ENCODE results near the gene MLLT1. TPM values are rescaled to one million over a fixed set of nuclear protein-coding genes. Genes with fewer than 3 reads are reported as not detected.
A peak's percentile ranks its signal among the peaks of the same experiment; 100 is the strongest.

The MLLT1 gene
- total and polyA plus RNA-seq, 2 of the 8 experiments (the other 6 are each of a cell fraction or from before 2014, with no cell fraction given), result 18.8 to 45.1 TPM

DNA sequence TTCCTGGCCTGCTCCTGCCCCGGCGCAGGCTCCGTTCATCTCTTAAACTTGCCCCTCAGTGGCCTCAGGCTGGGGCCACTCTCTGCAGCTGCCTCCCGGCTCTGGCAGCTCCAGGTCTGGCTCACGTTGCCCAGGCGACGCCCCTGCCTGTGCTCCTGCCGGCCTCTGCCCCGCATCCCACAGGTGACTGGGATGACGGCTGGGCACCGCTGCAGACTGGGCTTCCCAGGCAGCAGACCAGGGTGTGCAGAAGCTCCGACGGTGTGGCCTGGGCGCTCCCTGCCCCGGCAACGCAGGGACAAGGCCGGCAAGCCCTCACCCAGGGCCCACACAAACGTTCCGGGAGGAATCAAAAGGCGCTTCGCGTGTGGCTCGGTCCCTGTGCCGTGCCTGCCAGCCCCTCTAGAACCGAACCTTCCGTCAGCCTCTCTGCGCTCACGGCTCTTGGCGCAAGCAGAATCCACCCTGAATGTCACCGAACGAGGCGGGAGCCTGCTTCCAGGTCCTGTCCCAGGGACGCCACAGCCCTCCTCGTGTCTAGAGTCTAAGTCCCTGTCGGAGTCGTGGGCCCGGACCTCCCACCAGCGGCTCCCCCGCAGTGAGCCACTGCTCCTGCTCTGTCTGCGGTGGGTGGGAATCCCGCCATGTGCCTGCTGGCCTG, 64.8 kb downstream of the MLLT1 start:
- 97% methylated on average over 34 of the region's 41 CpGs; no CpG with 5 or more reads in 1 of the 2 experiments for WGBS, 2 experiments (ENCODE audit: extremely low coverage in 1 of 2, insufficient coverage in 1 of 2, insufficient read length in 1 of 2, insufficient replicate concordance in 2 of 2, low coverage in 1 of 2, low lambda C conversion rate in 2 of 2, missing lambda C conversion rate in 1 of 2)
- Histone ChIP-seq H3K56ac (replicated peaks; ENCODE audit: insufficient read length, low read depth, low read length) (no peak overlapping the region), H2BK15ac (ENCODE audit: low read length) (no peak overlapping the region), H3K23ac (ENCODE audit: insufficient read length) (no peak overlapping the region), H2BK12ac (ENCODE audit: low read depth, low read length) (no peak overlapping the region), H2AFZ (ENCODE audit: low read length) (no peak overlapping the region), H2BK20ac (ENCODE audit: low read length) (no peak overlapping the region), H3K4me1 (replicated peaks in 1 of 4; ENCODE audit: control insufficient read depth in 3 of 4, insufficient read depth in 4 of 4, low read length in 3 of 4) (peaks cover 0 to 17% (median 7%) of the 10 kb centered on the region in 4 experiments; a peak in 5 of 7 replicates), H3K4ac (replicated peaks; ENCODE audit: insufficient read length, low read depth, low read length) (no peak overlapping the region), H3K36me3 (ENCODE audit: control insufficient read depth in 2 of 4, insufficient read depth in 4 of 4, low read length in 3 of 4) (peaks cover 0 to 19% (median 4%) of the 10 kb centered on the region in 4 experiments; a peak in 4 of 8 replicates), H2AK5ac (ENCODE audit: low read depth, low read length) (no peak overlapping the region), H4K8ac (ENCODE audit: extremely low read depth, insufficient read depth, low read length) (peak overlapping the region; percentile 51; the same call in 1 of the 2 replicates), H2BK120ac (replicated peaks; ENCODE audit: low read depth, low read length) (no peak overlapping the region), H4K91ac (replicated peaks; ENCODE audit: insufficient read length, low read length) (no peak overlapping the region), H3K9me3 (ENCODE audit: insufficient read depth in 2 of 2, low read depth in 1 of 2, low read length in 1 of 2) (no peaks in the 10 kb centered on the region), H3K27ac (ENCODE audit: low read depth, low read length) (peak overlapping the region; percentile 34; the same call in 1 of the 2 replicates), H3K23me2 (ENCODE audit: low read depth, low read length) (no peaks in the 10 kb centered on the region), H3K4me2 (ENCODE audit: insufficient read depth in 1 of 2, low read depth in 2 of 2, low read length in 2 of 2) (no peak overlapping the region), H2BK5ac (ENCODE audit: low read depth, low read length) (no peak overlapping the region), H3K27me3 (replicated peaks in 1 of 4; ENCODE audit: control insufficient read depth in 3 of 4, extremely low read depth in 1 of 4, insufficient read depth in 3 of 4, low read length in 3 of 4) (no peaks in the 10 kb centered on the region; a peak in 1 of 7 replicates), H3K18ac (ENCODE audit: extremely low read depth, low read length) (no peak overlapping the region), H3K9ac (replicated peaks in 1 of 4; ENCODE audit: extremely low read depth in 1 of 4, low read depth in 3 of 4, low read length in 3 of 4) (no peak overlapping the region), H4K5ac (ENCODE audit: insufficient read length, low read depth, low read length) (no peak overlapping the region), H3K79me2 (ENCODE audit: control insufficient read depth in 1 of 2, insufficient read depth in 2 of 2, low read length in 2 of 2) (no peaks in the 10 kb centered on the region), H3K4me3 (ENCODE audit: extremely low read depth in 1 of 4, insufficient read depth in 2 of 4, low read depth in 3 of 4, low read length in 4 of 4) (no peak overlapping the region), H3K79me1 (ENCODE audit: low read depth, low read length) (no peaks in the 10 kb centered on the region; the same call in 1 of the 2 replicates), H3K14ac (ENCODE audit: insufficient read length) (no peak overlapping the region), H4K20me1 (replicated peaks in 1 of 2; ENCODE audit: control insufficient read depth in 1 of 2, insufficient read depth in 2 of 2, low read length in 2 of 2) (peaks cover 6 to 8% of the 10 kb centered on the region in 2 experiments)
- DNase-seq (ENCODE audit: low read depth in 1 of 2, low spot score in 2 of 2), result no peak
- POLR2A ChIA-PET (ENCODE audit: partially characterized antibody), result interaction anchor here (0.7 to 1.1 kb wide), 3 partner anchors 155 to 262 kb away, joined by 3 read pairs; no protein-coding TSS in a partner anchor
- FAIRE-seq, result no peak
- CTCF ChIA-PET (ENCODE audit: partially characterized antibody), result no interaction called here
- no peak for TF ChIP-seq POU5F1 (IDR thresholded peaks at IDR 0.05; ENCODE audit: low read depth, low read length)
- no peak for TF ChIP-seq CBX8 (IDR thresholded peaks at IDR 0.05; ENCODE audit: borderline replicate concordance, low read depth, low read length)
- no peak for TF ChIP-seq GTF2F1 (IDR thresholded peaks at IDR 0.05; ENCODE audit: borderline replicate concordance, low read depth, low read length)
- no peak for TF ChIP-seq PHF8 (conservative IDR thresholded peaks at IDR 0.05; ENCODE audit: low read depth, low read length)
- no peak for TF ChIP-seq HDAC6 (IDR thresholded peaks at IDR 0.05; ENCODE audit: low read depth, low read length)
- TF ChIP-seq CEBPB (IDR thresholded peaks at IDR 0.05; ENCODE audit: low read depth, low read length), result no peak
- no peak for TF ChIP-seq JUN (IDR thresholded peaks at IDR 0.05; ENCODE audit: low read depth, low read length)
- no peak for TF ChIP-seq SP2 (IDR thresholded peaks at IDR 0.05; ENCODE audit: low read length)
- no peak for TF ChIP-seq CHD2 (IDR thresholded peaks at IDR 0.05; ENCODE audit: low read length)
- TF ChIP-seq TBP (IDR thresholded peaks at IDR 0.05; ENCODE audit: low read depth, low read length), result no peak
- no peak for TF ChIP-seq EGR1 (IDR thresholded peaks at IDR 0.05; ENCODE audit: borderline replicate concordance, low read depth, low read length)
- no peak for TF ChIP-seq MAX (IDR thresholded peaks at IDR 0.05)
